Trophoblast cell (in vitro differentiated cells and primary cell): ENCODE data around the gene KANSL3.
"Not testable (repeated sequence)": the region's sequence is repeated elsewhere in the genome, so short reads cannot be mapped to it uniquely, and the experiment has no call there.

Source experiments
- DNase-seq, 2 donors: peaks; one replicate each; pipeline ENCODE4 v3.0.0-alpha.2; 2016
- H2AFZ ChIP-seq: 2 replicates; pipeline ENCODE4 v1.6.1; 2013; ENCODE audit warnings: low read length, moderate library complexity, mild to moderate bottlenecking; ENCODE audit not compliant: insufficient read depth, poor library complexity
- H2AK5ac ChIP-seq: 2 replicates; pipeline ENCODE4 v1.6.1; 2013; ENCODE audit warnings: mild to moderate bottlenecking, low read length
- H2BK120ac ChIP-seq: 2 replicates; pipeline ENCODE4 v1.6.1; 2013; ENCODE audit warnings: low read length, mild to moderate bottlenecking, moderate library complexity; ENCODE audit not compliant: insufficient read depth, poor library complexity
- H2BK12ac ChIP-seq: 2 replicates; pipeline ENCODE4 v1.6.1; 2013; ENCODE audit warnings: mild to moderate bottlenecking, low read length, moderate library complexity
- H2BK5ac ChIP-seq: 2 replicates; pipeline ENCODE4 v1.6.1; 2013; ENCODE audit warnings: low read length, low read depth, moderate library complexity, mild to moderate bottlenecking; ENCODE audit not compliant: poor library complexity
- H3K14ac ChIP-seq: 2 replicates; pipeline ENCODE4 v1.6.1; 2013; ENCODE audit warnings: mild to moderate bottlenecking, low read length
- H3K18ac ChIP-seq: 2 replicates; pipeline ENCODE4 v1.6.1; 2013; ENCODE audit warnings: mild to moderate bottlenecking, low read length
- H3K23ac ChIP-seq: 2 replicates; pipeline ENCODE4 v1.6.1; 2013; ENCODE audit warnings: low read length
- H3K27ac ChIP-seq: 2 replicates; pipeline ENCODE4 v1.5.1; 2013; ENCODE audit warnings: low read depth, mild to moderate bottlenecking, inconsistent platforms, low read length, moderate library complexity
- H3K27me3 ChIP-seq: 2 replicates; pipeline ENCODE4 v1.6.1; 2013; ENCODE audit warnings: inconsistent platforms, mild to moderate bottlenecking, low read length, moderate library complexity; ENCODE audit not compliant: insufficient read depth
- H3K36me3 ChIP-seq, 2 experiments: 1 replicate in 1 of 2; 2 replicates in 1 of 2; pipeline ENCODE4 v1.6.1; 2013; ENCODE audit warnings: low read length in 2 of 2, mild to moderate bottlenecking in 2 of 2, moderate library complexity in 1 of 2; ENCODE audit not compliant: insufficient read depth in 2 of 2, control insufficient read depth in 1 of 2
- H3K4ac ChIP-seq: 2 replicates; pipeline ENCODE4 v1.6.1; 2013; ENCODE audit warnings: low read depth, mild to moderate bottlenecking, low read length, moderate library complexity
- H3K4me1 ChIP-seq, 2 experiments: 1 replicate in 1 of 2; 2 replicates in 1 of 2; pipeline ENCODE4 v1.6.1; 2013; ENCODE audit warnings: low read length in 2 of 2, mild to moderate bottlenecking in 2 of 2, moderate library complexity in 1 of 2; ENCODE audit not compliant: insufficient read depth in 2 of 2, control insufficient read depth in 1 of 2
- H3K4me2 ChIP-seq: 2 replicates; pipeline ENCODE4 v1.6.1; 2013; ENCODE audit warnings: inconsistent platforms, mild to moderate bottlenecking, low read length, moderate library complexity
- H3K4me3 ChIP-seq: 2 replicates; pipeline ENCODE4 v1.5.1; 2013; ENCODE audit warnings: mild to moderate bottlenecking, low read depth, low read length, inconsistent platforms
- H3K79me1 ChIP-seq: one replicate; pipeline ENCODE4 v1.6.1; 2013; ENCODE audit warnings: low read length
- H3K79me2 ChIP-seq: 2 replicates; pipeline ENCODE4 v1.6.1; 2013; ENCODE audit warnings: low read length, mild to moderate bottlenecking; ENCODE audit not compliant: control insufficient read depth, insufficient read depth, poor library complexity
- H3K9ac ChIP-seq: 2 replicates; pipeline ENCODE4 v1.6.1; 2013; ENCODE audit warnings: mild to moderate bottlenecking, low read length
- H3K9me3 ChIP-seq: 2 replicates; pipeline ENCODE4 v1.6.1; 2013; ENCODE audit warnings: low read depth, mild to moderate bottlenecking, control low read depth, inconsistent platforms, low read length; ENCODE audit not compliant: insufficient read depth
- H4K12ac ChIP-seq: 2 replicates; pipeline ENCODE4 v1.6.1; 2013; ENCODE audit warnings: low read depth, mild to moderate bottlenecking, low read length, moderate library complexity
- H4K8ac ChIP-seq: 2 replicates; pipeline ENCODE4 v1.6.1; 2013; ENCODE audit warnings: low read depth, mild to moderate bottlenecking, low read length, moderate library complexity
- H4K91ac ChIP-seq: one replicate; pipeline ENCODE4 v1.6.1; 2013; ENCODE audit warnings: low read depth, mild to moderate bottlenecking, low read length, moderate library complexity
- WGBS: extraction: QIAGEN DNeasy Blood & Tissue Kit; methylation state at CpG from one replicate; pipeline ENCODE4 v1.1.7; 2013; ENCODE audit warnings: missing lambda C conversion rate; ENCODE audit not compliant: insufficient read length, insufficient coverage; ENCODE audit errors: extremely low coverage; 5-methylcytosine and 5-hydroxymethylcytosine counted together

KANSL3 gene

GRCh38 chr2:96554293-96555145 is 83.6 kb downstream of the KANSL3 start:
- H3K4me2 ChIP-seq = no peak overlapping the region
- DNase-seq = peak; percentile 54 to 70
- H2BK12ac ChIP-seq = no peak overlapping the region
- no peak overlapping the region for H2AFZ ChIP-seq
- no CpG with 5 or more reads among the region's 35 CpGs for WGBS
- H2AK5ac ChIP-seq = no peak overlapping the region
- H2BK5ac ChIP-seq = no peak overlapping the region
- no peak overlapping the region for H3K4me3 ChIP-seq
- no peaks in the 10 kb centered on the region for H3K9me3 ChIP-seq
- no peaks in the 10 kb centered on the region for H3K79me1 ChIP-seq
- no peak overlapping the region for H3K18ac ChIP-seq
- no peak overlapping the region for H4K8ac ChIP-seq
- no peak overlapping the region for H3K4ac ChIP-seq
- no peaks in the 10 kb centered on the region for H3K27me3 ChIP-seq
- no peak overlapping the region for H3K27ac ChIP-seq
- no peaks in the 10 kb centered on the region for H3K36me3 ChIP-seq
- no peak overlapping the region for H3K14ac ChIP-seq
- H3K23ac ChIP-seq = no peak overlapping the region
- H4K12ac ChIP-seq = no peak overlapping the region
- H3K4me1 ChIP-seq = peaks cover 5 to 6% of the 10 kb centered on the region in 2 experiments
- H2BK120ac ChIP-seq = no peak overlapping the region
- H4K91ac ChIP-seq = no peak overlapping the region
- H3K9ac ChIP-seq = no peak overlapping the region
- H3K79me2 ChIP-seq = no peaks in the 10 kb centered on the region

DNA sequence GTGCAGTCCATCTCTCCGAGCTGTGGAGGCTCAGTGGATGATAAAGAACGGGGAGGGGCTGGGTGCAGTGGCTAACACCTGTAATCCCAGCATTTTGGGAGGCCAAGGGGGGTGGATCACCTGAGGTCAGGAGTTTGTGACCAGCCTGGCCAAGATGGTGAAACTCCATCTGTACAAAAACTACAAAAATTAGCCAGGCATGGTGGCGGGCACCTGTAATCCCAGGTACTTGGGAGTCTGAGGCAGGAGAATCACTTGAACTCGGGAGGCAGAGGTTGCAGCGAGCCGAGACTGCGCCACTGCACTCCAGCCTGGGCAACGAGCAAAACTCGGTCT is 84.2 kb downstream of the KANSL3 start:
- not testable (repeated sequence) for H3K4me1 ChIP-seq, H3K4me3 ChIP-seq, H2AK5ac ChIP-seq, H4K91ac ChIP-seq, H4K8ac ChIP-seq, H3K36me3 ChIP-seq, H3K4ac ChIP-seq, H3K9me3 ChIP-seq, H3K79me1 ChIP-seq, H3K14ac ChIP-seq, H4K12ac ChIP-seq, H3K9ac ChIP-seq, H3K79me2 ChIP-seq, H3K4me2 ChIP-seq, H3K18ac ChIP-seq, DNase-seq, H2BK5ac ChIP-seq, H3K27me3 ChIP-seq, H2AFZ ChIP-seq, H2BK120ac ChIP-seq, H3K23ac ChIP-seq, H2BK12ac ChIP-seq, H3K27ac ChIP-seq
- WGBS = no CpG with 5 or more reads among the region's 9 CpGs

DNA sequence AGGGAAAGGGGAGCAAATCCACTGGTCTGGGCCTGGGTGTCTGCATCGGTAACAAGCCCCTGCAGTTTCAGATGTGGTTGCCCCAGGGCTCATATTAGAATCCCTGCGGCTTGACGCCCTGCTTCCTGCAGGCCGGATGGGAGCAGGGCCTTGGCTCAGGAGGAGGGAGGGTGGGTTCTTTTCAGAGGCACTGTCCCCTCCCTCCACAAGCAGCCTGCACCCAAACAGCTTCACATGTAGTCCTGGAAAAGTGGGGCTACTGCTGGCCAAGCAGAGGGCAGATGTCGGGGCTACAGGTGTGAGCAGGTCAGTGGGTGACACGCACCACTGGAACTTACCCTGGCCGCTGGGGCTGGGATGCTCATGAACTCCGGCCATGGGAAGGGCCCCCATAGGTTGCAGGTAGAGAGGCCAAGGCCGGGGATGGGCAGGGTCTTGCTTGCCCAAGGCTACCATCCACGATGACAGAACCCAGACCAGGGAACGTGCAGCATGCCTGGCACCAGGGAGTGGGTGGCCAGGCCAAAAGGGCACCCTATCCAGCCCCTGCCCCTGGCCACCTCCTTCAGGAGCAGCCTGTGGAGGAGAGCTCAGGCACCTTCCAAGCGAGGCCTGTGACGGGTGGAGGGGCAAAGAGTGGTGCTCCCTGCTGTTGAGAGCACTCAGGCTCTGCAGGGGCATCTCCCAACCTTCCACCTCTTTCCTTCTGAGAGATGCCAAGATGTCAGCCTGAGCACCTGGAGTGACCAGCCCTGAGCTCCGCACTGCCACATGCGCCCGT is 84.7 kb downstream of the KANSL3 start:
- no peak overlapping the region for H4K91ac ChIP-seq
- H2AK5ac ChIP-seq = no peak overlapping the region

DNA sequence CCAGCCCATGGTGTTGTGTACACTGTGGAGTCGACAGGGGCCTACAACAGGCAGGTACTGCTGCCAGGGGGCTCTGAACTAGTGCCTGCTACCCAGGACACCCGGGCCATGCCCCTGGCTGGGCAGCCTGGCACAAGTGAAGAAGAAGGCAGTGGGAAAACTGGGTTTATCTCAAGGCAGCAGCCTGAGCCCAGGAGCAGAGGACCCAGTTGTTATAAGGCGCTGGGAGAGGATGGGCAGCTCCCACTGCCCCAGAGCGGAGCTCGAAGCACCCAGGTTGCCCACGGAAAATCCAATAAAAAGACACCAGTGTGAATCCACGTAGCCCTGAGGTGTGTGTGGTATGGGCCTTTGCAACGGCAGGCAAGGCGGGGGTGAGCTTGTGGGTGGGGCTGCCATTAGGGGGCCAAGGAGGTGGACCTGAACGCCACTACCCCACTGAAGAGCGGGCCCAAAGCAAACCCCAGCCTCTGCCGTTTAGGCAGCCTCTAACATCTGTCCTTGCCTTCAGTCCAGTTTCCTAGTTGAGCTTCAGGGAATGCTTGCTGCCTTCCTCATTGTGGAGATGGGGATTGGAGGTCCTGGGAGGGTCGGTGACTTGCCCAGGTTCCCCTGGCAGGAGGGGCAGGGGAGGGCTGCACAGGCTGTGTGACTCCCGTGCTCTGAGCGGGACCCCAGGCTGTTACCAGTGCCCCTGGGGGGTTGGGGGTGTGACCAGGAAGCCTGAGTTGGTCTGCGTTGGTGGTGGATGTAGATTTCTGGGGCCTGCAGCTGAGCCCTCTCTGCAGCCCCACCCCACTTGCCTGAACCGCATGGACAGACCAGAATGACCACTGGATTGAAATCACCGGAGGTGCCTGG is 85.6 kb downstream of the KANSL3 start:
- Histone ChIP-seq H3K4me3 (no peak overlapping the region), H2BK5ac (no peak overlapping the region), H3K79me1 (no peaks in the 10 kb centered on the region), H3K4me2 (no peak overlapping the region), H2AFZ (no peak overlapping the region), H3K36me3 (no peaks in the 10 kb centered on the region), H2AK5ac (no peak overlapping the region), H3K14ac (no peak overlapping the region), H3K27ac (no peak overlapping the region), H3K9me3 (no peaks in the 10 kb centered on the region), H3K9ac (no peak overlapping the region), H3K27me3 (no peaks in the 10 kb centered on the region), H3K18ac (no peak overlapping the region), H2BK12ac (no peak overlapping the region), H2BK120ac (no peak overlapping the region), H3K4ac (no peak overlapping the region), H4K12ac (no peak overlapping the region), H3K4me1 (peaks cover 5 to 6% of the 10 kb centered on the region in 2 experiments), H3K23ac (no peak overlapping the region), H4K91ac (no peak overlapping the region), H4K8ac (no peak overlapping the region), H3K79me2 (no peaks in the 10 kb centered on the region)
- WGBS = no CpG with 5 or more reads among the region's 18 CpGs
- no peak for DNase-seq

More for the DNA sequence above, 84.7 kb downstream of the KANSL3 start:
- no peak overlapping the region for H2BK12ac ChIP-seq
- WGBS = no CpG with 5 or more reads among the region's 16 CpGs
- no peak overlapping the region for H3K4ac ChIP-seq
- H3K9me3 ChIP-seq = no peaks in the 10 kb centered on the region
- H3K27me3 ChIP-seq = no peaks in the 10 kb centered on the region
- H2BK120ac ChIP-seq = no peak overlapping the region
- no peak overlapping the region for H3K14ac ChIP-seq
- no peak overlapping the region for H3K23ac ChIP-seq
- H3K9ac ChIP-seq = no peak overlapping the region
- no peak overlapping the region for H3K4me2 ChIP-seq
- no peaks in the 10 kb centered on the region for H3K79me1 ChIP-seq
- no peak overlapping the region for H3K18ac ChIP-seq
- no peaks in the 10 kb centered on the region for H3K36me3 ChIP-seq
- H3K4me1 ChIP-seq = peaks cover 5 to 6% of the 10 kb centered on the region in 2 experiments
- H3K79me2 ChIP-seq = no peaks in the 10 kb centered on the region
- no peak overlapping the region for H4K8ac ChIP-seq
- H2AFZ ChIP-seq = no peak overlapping the region
- no peak overlapping the region for H3K27ac ChIP-seq
- no peak overlapping the region for H4K12ac ChIP-seq
- no peak overlapping the region for H3K4me3 ChIP-seq
- H2BK5ac ChIP-seq = no peak overlapping the region
- DNase-seq = no peak
